HEK293 (cell line): Measurements from ENCODE around the gene ATRNL1.

Experiments used
- CTCF ChIA-PET: fragments of 350-600 bp; formaldehyde crosslinking; extraction: SDS; loops from one replicate; lab custom pipeline; 2021; ENCODE audit warnings: antibody characterized with exemption; lab: Yijun Ruan, JAX
- POLR2A ChIA-PET: fragments of 300-600 bp; formaldehyde crosslinking; extraction: SDS; loops from one replicate; lab custom pipeline; 2020; ENCODE audit warnings: antibody characterized with exemption, inconsistent platforms; lab: Yijun Ruan, JAX
- H3K27ac ChIP-seq: fragments of 200-500 bp; sonication (Bioruptor generic); 2 replicates; pipeline ENCODE4 v1.5.1; 2014; ENCODE audit warnings: low read depth, low read length, control low read depth, inconsistent platforms; ENCODE audit errors: extremely low read depth
- H3K36me3 ChIP-seq, 2 experiments: fragments of 200-500 bp in 1 of 2; sonication (Bioruptor generic) in 1 of 2; 1 replicate in 1 of 2; 2 replicates in 1 of 2; pipeline ENCODE4 v1.5.1; 2014 to 2017; ENCODE audit warnings: inconsistent platforms in 2 of 2, low read length in 2 of 2; ENCODE audit not compliant: control insufficient read depth in 2 of 2, insufficient read depth in 1 of 2
- H3K4me1 ChIP-seq: fragments of 200-500 bp; sonication (Bioruptor generic); 2 replicates; pipeline ENCODE4 v1.5.1; 2014; ENCODE audit warnings: mild to moderate bottlenecking, low read length, inconsistent platforms; ENCODE audit not compliant: control insufficient read depth, insufficient read depth
- H3K4me3 ChIP-seq: 2 replicates; pipeline ENCODE4 v1.5.1; 2011; ENCODE audit warnings: low read depth, mild to moderate bottlenecking, control low read depth, low read length, moderate library complexity
- H3K9me3 ChIP-seq: fragments of 200-500 bp; sonication (Bioruptor generic); 2 replicates; pipeline ENCODE4 v1.5.1; 2014; ENCODE audit warnings: low read depth, low read length, inconsistent platforms; ENCODE audit not compliant: control insufficient read depth, insufficient read depth
- CTCF ChIP-seq: fragments of 450-650 bp; formaldehyde crosslinking; IDR thresholded peaks from 2 replicates; pipeline ENCODE4 v1.5.1; 2016; ENCODE audit warnings: missing biosample characterization, missing genetic modification characterization
- EGR2 ChIP-seq: fragments of 450-650 bp; formaldehyde crosslinking; IDR thresholded peaks from 2 replicates; pipeline ENCODE4 v1.5.1; 2016; ENCODE audit warnings: low read depth, missing biosample characterization, missing genetic modification characterization
- HOXA7 ChIP-seq: sonication (generic); formaldehyde crosslinking; IDR thresholded peaks from 2 replicates; pipeline ENCODE4 v1.8.1; 2022; ENCODE audit warnings: missing genetic modification reagents, borderline replicate concordance
- OVOL3 ChIP-seq: fragments of 450-650 bp; formaldehyde crosslinking; IDR thresholded peaks from 2 replicates; pipeline ENCODE4 v1.5.1; 2016; ENCODE audit warnings: missing biosample characterization, missing genetic modification characterization
- PRDM1 ChIP-seq: fragments of 450-650 bp; formaldehyde crosslinking; IDR thresholded peaks from 2 replicates; pipeline ENCODE4; 2016; ENCODE audit warnings: missing biosample characterization, missing genetic modification characterization
- ZBTB1 ChIP-seq: fragments of 450-650 bp; formaldehyde crosslinking; IDR thresholded peaks from 2 replicates; pipeline ENCODE4 v1.5.1; 2016; ENCODE audit warnings: missing biosample characterization, missing genetic modification characterization
- ZBTB7A ChIP-seq: fragments of 450-650 bp; formaldehyde crosslinking; IDR thresholded peaks from 2 replicates; pipeline ENCODE4 v1.5.1; 2016; ENCODE audit warnings: low read depth, missing biosample characterization, missing genetic modification characterization
- ZNF146 ChIP-seq: fragments of 450-650 bp; formaldehyde crosslinking; IDR thresholded peaks from 2 replicates; pipeline ENCODE4 v1.5.1; 2016; ENCODE audit warnings: missing biosample characterization, missing genetic modification characterization
- ZNF16 ChIP-seq: fragments of 450-650 bp; formaldehyde crosslinking; IDR thresholded peaks from 2 replicates; pipeline ENCODE4 v1.5.1; 2016; ENCODE audit warnings: low read depth, missing biosample characterization, missing genetic modification characterization
- ZNF211 ChIP-seq: fragments of 450-650 bp; formaldehyde crosslinking; IDR thresholded peaks from 2 replicates; pipeline ENCODE4 v1.5.1; 2016; ENCODE audit warnings: low read depth, missing biosample characterization, missing genetic modification characterization
- ZNF214 ChIP-seq: fragments of 450-650 bp; formaldehyde crosslinking; IDR thresholded peaks from 2 replicates; pipeline ENCODE4 v1.5.1; 2017; ENCODE audit warnings: missing biosample characterization, mild to moderate bottlenecking, missing genetic modification characterization, borderline replicate concordance
- ZNF24 ChIP-seq: fragments of 450-650 bp; formaldehyde crosslinking; IDR thresholded peaks from 2 replicates; pipeline ENCODE4 v1.5.1; 2016; ENCODE audit warnings: missing biosample characterization, missing genetic modification characterization
- ZNF266 ChIP-seq: fragments of 450-650 bp; formaldehyde crosslinking; IDR thresholded peaks from 2 replicates; pipeline ENCODE4 v1.5.1; 2016; ENCODE audit warnings: missing biosample characterization, missing genetic modification characterization, low read depth
- ZNF335 ChIP-seq: fragments of 450-650 bp; formaldehyde crosslinking; conservative IDR thresholded peaks from 2 replicates; pipeline ENCODE4 v1.5.1; 2016; ENCODE audit warnings: missing biosample characterization, missing genetic modification characterization
- ZNF37A ChIP-seq: fragments of 450-650 bp; IDR thresholded peaks from 2 replicates; pipeline ENCODE4 v1.5.1; 2018; ENCODE audit warnings: missing biosample characterization, missing genetic modification characterization
- ZNF394 ChIP-seq: fragments of 450-650 bp; formaldehyde crosslinking; IDR thresholded peaks from 2 replicates; pipeline ENCODE4 v1.5.1; 2016; ENCODE audit warnings: missing biosample characterization, missing genetic modification characterization, mild to moderate bottlenecking, moderate library complexity, borderline replicate concordance
- ZNF416 ChIP-seq: fragments of 450-650 bp; formaldehyde crosslinking; IDR thresholded peaks from 2 replicates; pipeline ENCODE4 v1.5.1; 2016; ENCODE audit warnings: missing biosample characterization, missing genetic modification characterization
- ZNF48 ChIP-seq: fragments of 450-650 bp; formaldehyde crosslinking; IDR thresholded peaks from 2 replicates; pipeline ENCODE4 v1.5.1; 2016; ENCODE audit warnings: missing biosample characterization, missing genetic modification characterization
- ZNF768 ChIP-seq: fragments of 450-650 bp; formaldehyde crosslinking; IDR thresholded peaks from 2 replicates; pipeline ENCODE4 v1.5.1; 2018; ENCODE audit warnings: missing biosample characterization, mild to moderate bottlenecking, missing genetic modification characterization
- ZNF777 ChIP-seq: fragments of 450-650 bp; formaldehyde crosslinking; IDR thresholded peaks from 2 replicates; pipeline ENCODE4 v1.5.1; 2017; ENCODE audit warnings: missing biosample characterization, missing genetic modification characterization, borderline replicate concordance
- TF ChIP-seq, protein P1 (sequence below): fragments of 450-650 bp; formaldehyde crosslinking; IDR thresholded peaks from 2 replicates; pipeline ENCODE4 v1.5.1; 2016; ENCODE audit warnings: missing biosample characterization, missing genetic modification characterization
- TF ChIP-seq, protein P2 (sequence below): fragments of 450-650 bp; formaldehyde crosslinking; IDR thresholded peaks from 2 replicates; pipeline ENCODE4 v1.5.1; 2016; ENCODE audit warnings: missing biosample characterization, missing genetic modification characterization
- TF ChIP-seq, protein P3 (sequence below): fragments of 450-650 bp; formaldehyde crosslinking; IDR thresholded peaks from 2 replicates; pipeline ENCODE4 v1.5.1; 2016; ENCODE audit warnings: missing biosample characterization, missing genetic modification characterization
- TF ChIP-seq, protein P4 (sequence below): fragments of 450-650 bp; formaldehyde crosslinking; conservative IDR thresholded peaks from 2 replicates; pipeline ENCODE4 v1.5.1; 2016; ENCODE audit warnings: low read depth, missing biosample characterization, missing genetic modification characterization
- TF ChIP-seq, protein P5 (sequence below): IDR thresholded peaks from 2 replicates; pipeline ENCODE4 v1.6.1; 2011; ENCODE audit warnings: mild to moderate bottlenecking, low read depth, low read length, borderline replicate concordance

The ATRNL1 gene

GRCh38 chr10:115222039-115222438 is 128.9 kb downstream of the ATRNL1 start:
- CTCF ChIA-PET: interaction anchor here (0.6 kb wide), 1 partner anchor 52 kb away, joined by 3 read pairs; no protein-coding TSS in a partner anchor
- no peak overlapping the region for H3K4me3 ChIP-seq
- POLR2A ChIA-PET: no interaction called here

DNA sequence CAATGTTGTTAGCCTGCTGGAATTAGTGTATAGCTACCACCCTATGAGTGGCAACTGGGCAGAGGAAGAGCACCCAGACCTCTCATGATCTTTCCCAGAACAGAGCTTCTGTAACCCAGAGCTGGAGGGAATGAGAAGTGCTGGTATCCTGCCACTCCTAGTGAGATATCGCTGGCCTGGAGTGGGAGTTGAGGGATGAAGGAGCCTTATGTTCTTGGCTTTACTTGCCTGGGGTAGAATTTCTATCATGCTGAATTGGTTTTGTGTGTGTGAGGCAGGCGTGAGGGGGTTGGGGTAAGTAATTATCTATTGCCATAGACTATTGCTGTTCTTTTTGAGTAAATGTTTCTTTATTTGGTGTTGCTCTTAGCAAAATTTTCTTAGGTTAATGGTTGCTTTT is 146.6 kb downstream of the ATRNL1 start:
- H3K27ac ChIP-seq: no peak overlapping the region
- no peaks in the 10 kb centered on the region for H3K36me3 ChIP-seq
- H3K9me3 ChIP-seq: no peaks in the 10 kb centered on the region
- ChIA-PET CTCF (no interaction called here), POLR2A (no interaction called here)
- H3K4me1 ChIP-seq: no peaks in the 10 kb centered on the region
- H3K4me3 ChIP-seq: no peak overlapping the region
- TF ChIP-seq ZBTB7A: no peak
- TF ChIP-seq HOXA7: no peak
- TF ChIP-seq, protein P1, sequence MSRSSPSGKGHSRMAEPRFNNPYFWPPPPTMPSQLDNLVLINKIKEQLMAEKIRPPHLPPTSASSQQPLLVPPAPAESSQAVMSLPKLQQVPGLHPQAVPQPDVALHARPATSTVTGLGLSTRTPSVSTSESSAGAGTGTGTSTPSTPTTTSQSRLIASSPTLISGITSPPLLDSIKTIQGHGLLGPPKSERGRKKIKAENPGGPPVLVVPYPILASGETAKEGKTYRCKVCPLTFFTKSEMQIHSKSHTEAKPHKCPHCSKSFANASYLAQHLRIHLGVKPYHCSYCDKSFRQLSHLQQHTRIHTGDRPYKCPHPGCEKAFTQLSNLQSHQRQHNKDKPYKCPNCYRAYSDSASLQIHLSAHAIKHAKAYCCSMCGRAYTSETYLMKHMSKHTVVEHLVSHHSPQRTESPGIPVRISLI (tag by site-specific recombination): no peak
- TF ChIP-seq, protein P2, sequence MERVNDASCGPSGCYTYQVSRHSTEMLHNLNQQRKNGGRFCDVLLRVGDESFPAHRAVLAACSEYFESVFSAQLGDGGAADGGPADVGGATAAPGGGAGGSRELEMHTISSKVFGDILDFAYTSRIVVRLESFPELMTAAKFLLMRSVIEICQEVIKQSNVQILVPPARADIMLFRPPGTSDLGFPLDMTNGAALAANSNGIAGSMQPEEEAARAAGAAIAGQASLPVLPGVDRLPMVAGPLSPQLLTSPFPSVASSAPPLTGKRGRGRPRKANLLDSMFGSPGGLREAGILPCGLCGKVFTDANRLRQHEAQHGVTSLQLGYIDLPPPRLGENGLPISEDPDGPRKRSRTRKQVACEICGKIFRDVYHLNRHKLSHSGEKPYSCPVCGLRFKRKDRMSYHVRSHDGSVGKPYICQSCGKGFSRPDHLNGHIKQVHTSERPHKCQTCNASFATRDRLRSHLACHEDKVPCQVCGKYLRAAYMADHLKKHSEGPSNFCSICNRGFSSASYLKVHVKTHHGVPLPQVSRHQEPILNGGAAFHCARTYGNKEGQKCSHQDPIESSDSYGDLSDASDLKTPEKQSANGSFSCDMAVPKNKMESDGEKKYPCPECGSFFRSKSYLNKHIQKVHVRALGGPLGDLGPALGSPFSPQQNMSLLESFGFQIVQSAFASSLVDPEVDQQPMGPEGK (tag by site-specific recombination): no peak
- TF ChIP-seq ZNF266 (tag by site-specific recombination): no peak
- no peak for TF ChIP-seq CTCF

More at GRCh38 chr10:115222039-115222438, 128.9 kb downstream of the ATRNL1 start:
- H3K9me3 ChIP-seq: no peaks in the 10 kb centered on the region
- H3K36me3 ChIP-seq: no peaks in the 10 kb centered on the region
- TF ChIP-seq ZNF16 (tag by site-specific recombination): no peak
- no peak for TF ChIP-seq ZNF777 (tag by site-specific recombination)
- TF ChIP-seq ZNF24 (tag by site-specific recombination): no peak
- no peak for TF ChIP-seq ZNF394 (tag by site-specific recombination)
- TF ChIP-seq CTCF: no peak
- TF ChIP-seq, protein P3, sequence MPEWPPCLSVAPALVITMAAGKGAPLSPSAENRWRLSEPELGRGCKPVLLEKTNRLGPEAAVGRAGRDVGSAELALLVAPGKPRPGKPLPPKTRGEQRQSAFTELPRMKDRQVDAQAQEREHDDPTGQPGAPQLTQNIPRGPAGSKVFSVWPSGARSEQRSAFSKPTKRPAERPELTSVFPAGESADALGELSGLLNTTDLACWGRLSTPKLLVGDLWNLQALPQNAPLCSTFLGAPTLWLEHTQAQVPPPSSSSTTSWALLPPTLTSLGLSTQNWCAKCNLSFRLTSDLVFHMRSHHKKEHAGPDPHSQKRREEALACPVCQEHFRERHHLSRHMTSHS: no peak
- TF ChIP-seq ZNF211: no peak
- TF ChIP-seq PRDM1 (tag by site-specific recombination): no peak
- no peak for TF ChIP-seq ZNF37A (tag by site-specific recombination)
- TF ChIP-seq, protein P4, sequence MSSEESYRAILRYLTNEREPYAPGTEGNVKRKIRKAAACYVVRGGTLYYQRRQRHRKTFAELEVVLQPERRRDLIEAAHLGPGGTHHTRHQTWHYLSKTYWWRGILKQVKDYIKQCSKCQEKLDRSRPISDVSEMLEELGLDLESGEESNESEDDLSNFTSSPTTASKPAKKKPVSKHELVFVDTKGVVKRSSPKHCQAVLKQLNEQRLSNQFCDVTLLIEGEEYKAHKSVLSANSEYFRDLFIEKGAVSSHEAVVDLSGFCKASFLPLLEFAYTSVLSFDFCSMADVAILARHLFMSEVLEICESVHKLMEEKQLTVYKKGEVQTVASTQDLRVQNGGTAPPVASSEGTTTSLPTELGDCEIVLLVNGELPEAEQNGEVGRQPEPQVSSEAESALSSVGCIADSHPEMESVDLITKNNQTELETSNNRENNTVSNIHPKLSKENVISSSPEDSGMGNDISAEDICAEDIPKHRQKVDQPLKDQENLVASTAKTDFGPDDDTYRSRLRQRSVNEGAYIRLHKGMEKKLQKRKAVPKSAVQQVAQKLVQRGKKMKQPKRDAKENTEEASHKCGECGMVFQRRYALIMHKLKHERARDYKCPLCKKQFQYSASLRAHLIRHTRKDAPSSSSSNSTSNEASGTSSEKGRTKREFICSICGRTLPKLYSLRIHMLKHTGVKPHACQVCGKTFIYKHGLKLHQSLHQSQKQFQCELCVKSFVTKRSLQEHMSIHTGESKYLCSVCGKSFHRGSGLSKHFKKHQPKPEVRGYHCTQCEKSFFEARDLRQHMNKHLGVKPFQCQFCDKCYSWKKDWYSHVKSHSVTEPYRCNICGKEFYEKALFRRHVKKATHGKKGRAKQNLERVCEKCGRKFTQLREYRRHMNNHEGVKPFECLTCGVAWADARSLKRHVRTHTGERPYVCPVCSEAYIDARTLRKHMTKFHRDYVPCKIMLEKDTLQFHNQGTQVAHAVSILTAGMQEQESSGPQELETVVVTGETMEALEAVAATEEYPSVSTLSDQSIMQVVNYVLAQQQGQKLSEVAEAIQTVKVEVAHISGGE (tag by site-specific recombination): no peak
- TF ChIP-seq ZNF768 (tag by site-specific recombination): no peak
- TF ChIP-seq OVOL3 (tag by site-specific recombination): no peak
- no peak for TF ChIP-seq ZNF335 (tag by site-specific recombination)
- TF ChIP-seq, protein P5, sequence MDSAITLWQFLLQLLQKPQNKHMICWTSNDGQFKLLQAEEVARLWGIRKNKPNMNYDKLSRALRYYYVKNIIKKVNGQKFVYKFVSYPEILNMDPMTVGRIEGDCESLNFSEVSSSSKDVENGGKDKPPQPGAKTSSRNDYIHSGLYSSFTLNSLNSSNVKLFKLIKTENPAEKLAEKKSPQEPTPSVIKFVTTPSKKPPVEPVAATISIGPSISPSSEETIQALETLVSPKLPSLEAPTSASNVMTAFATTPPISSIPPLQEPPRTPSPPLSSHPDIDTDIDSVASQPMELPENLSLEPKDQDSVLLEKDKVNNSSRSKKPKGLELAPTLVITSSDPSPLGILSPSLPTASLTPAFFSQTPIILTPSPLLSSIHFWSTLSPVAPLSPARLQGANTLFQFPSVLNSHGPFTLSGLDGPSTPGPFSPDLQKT: no peak
- no peak for TF ChIP-seq ZNF214 (tag by site-specific recombination)
- TF ChIP-seq ZNF48 (tag by site-specific recombination): no peak
- no peak for TF ChIP-seq ZNF146 (tag by site-specific recombination)
- TF ChIP-seq EGR2 (tag by site-specific recombination): no peak
- no peak for TF ChIP-seq ZNF416 (tag by site-specific recombination)
- TF ChIP-seq ZBTB1 (tag by site-specific recombination): no peak
- no peaks in the 10 kb centered on the region for H3K4me1 ChIP-seq
- no peak overlapping the region for H3K27ac ChIP-seq
